Motor neuron (in vitro differentiated cells): ENCODE results near the gene RAI14. TPM values are rescaled to one million over a fixed set of nuclear protein-coding genes. Genes with fewer than 3 reads are reported as not detected.
A peak's percentile ranks its signal among the peaks of the same experiment; 100 is the strongest.
"Not testable (repeated sequence)": the region's sequence is repeated elsewhere in the genome, so short reads cannot be mapped to it uniquely, and the experiment has no call there.

Experiments used
- ATAC-seq, 8 experiments: fragments of 200-7000 bp; cut with Tn5 transposase; replicated peaks in 6 of 8; 2 replicates each; pipeline ENCODE4 v1.8.0; 2021; ENCODE audit warnings: mild to moderate bottlenecking in 8 of 8, moderate library complexity in 8 of 8
- H3K27ac ChIP-seq, 2 donors: fragments of 250-450 bp; sonication (Bioruptor Pico); 2 replicates each; pipeline ENCODE4 v1.9.0; 2021; ENCODE audit warnings: antibody characterized with exemption in 2 of 2, mild to moderate bottlenecking in 2 of 2, moderate library complexity in 1 of 2
- H3K4me1 ChIP-seq, 2 donors: fragments of 250-450 bp; sonication (Bioruptor Pico); replicated peaks in 1 of 2; 2 replicates each; pipeline ENCODE4 v1.6.1; 2021; ENCODE audit warnings: antibody characterized with exemption in 2 of 2, mild to moderate bottlenecking in 2 of 2, moderate library complexity in 1 of 2
- H3K4me3 ChIP-seq, 5 donors: fragments of 250-450 bp; sonication (Bioruptor Pico); 2 replicates each; pipeline ENCODE4 v1.9.0; 2021; ENCODE audit warnings: antibody characterized with exemption in 5 of 5, mild to moderate bottlenecking in 5 of 5, moderate library complexity in 4 of 5
- WGBS, 10 experiments: fragments of 450-650 bp; shearing (Covaris generic); methylation state at CpG; one replicate each; pipeline ENCODE4 v1.0.0; 2022; 5-methylcytosine and 5-hydroxymethylcytosine counted together
- in situ Hi-C, 9 experiments: fragments of 400-800 bp; cut with MboI; loops; one replicate each; pipeline ENCODE4 v1.15.0; 2021; ENCODE audit warnings: low sequenced_read_pairs in 9 of 9, low pct_unique_long_range_greater_than_20kb in 2 of 9; ENCODE audit not compliant: unreplicated experiment in 9 of 9
- total RNA-seq, 8 experiments: library from RNA; unstranded; fragments of 300-600 nt; gene quantifications; 2 replicates each; pipeline versions ENCODE4 v1.2.3 to v1.2.4, GENCODE V29; 2022

RAI14 gene
- total RNA-seq, 8 experiments from 2014 or later, result 21.5 to 203 (median 88.2) TPM

GRCh38 chr5:34699155-34700077 is 43.3 kb downstream of the RAI14 start:
- no peak overlapping the region for H3K4me3 ChIP-seq
- WGBS, 10 experiments, result 51 to 89% (median 79%) methylated on average over 3 to 7 of the region's 9 CpGs; no CpG with 5 or more reads in 2 of the 10 experiments
- peaks cover 7 to 8% of the 10 kb centered on the region in 2 donors for H3K4me1 ChIP-seq
- in situ Hi-C loops, result no loop called here
- peak in 2 of 8 experiments; percentile 10 to 15 for ATAC-seq
- H3K27ac ChIP-seq, result no peak overlapping the region

GRCh38 chr5:34700078-34700452 is 43.9 kb downstream of the RAI14 start:
- ATAC-seq, result no peak
- Histone ChIP-seq H3K27ac (no peak overlapping the region), H3K4me1 (peaks cover 7 to 8% of the 10 kb centered on the region in 2 donors), H3K4me3 (no peak overlapping the region)
- 40 to 100% (median 85%) methylated on average over 1 to 2 of the region's 2 CpGs; no CpG with 5 or more reads in 6 of the 10 experiments for WGBS, 10 experiments
- in situ Hi-C loops, result no loop called here

- WGBS, 10 experiments, result 25 to 100% (median 92%) methylated on average over 1 to 2 of the region's 2 CpGs; no CpG with 5 or more reads in 5 of the 10 experiments
- H3K4me3 ChIP-seq, in situ Hi-C loops, H3K4me1 ChIP-seq, ATAC-seq, H3K27ac ChIP-seq: not testable (repeated sequence)
Observed at GRCh38 chr5:34701442-34701841, 45.3 kb downstream of the RAI14 start.

DNA sequence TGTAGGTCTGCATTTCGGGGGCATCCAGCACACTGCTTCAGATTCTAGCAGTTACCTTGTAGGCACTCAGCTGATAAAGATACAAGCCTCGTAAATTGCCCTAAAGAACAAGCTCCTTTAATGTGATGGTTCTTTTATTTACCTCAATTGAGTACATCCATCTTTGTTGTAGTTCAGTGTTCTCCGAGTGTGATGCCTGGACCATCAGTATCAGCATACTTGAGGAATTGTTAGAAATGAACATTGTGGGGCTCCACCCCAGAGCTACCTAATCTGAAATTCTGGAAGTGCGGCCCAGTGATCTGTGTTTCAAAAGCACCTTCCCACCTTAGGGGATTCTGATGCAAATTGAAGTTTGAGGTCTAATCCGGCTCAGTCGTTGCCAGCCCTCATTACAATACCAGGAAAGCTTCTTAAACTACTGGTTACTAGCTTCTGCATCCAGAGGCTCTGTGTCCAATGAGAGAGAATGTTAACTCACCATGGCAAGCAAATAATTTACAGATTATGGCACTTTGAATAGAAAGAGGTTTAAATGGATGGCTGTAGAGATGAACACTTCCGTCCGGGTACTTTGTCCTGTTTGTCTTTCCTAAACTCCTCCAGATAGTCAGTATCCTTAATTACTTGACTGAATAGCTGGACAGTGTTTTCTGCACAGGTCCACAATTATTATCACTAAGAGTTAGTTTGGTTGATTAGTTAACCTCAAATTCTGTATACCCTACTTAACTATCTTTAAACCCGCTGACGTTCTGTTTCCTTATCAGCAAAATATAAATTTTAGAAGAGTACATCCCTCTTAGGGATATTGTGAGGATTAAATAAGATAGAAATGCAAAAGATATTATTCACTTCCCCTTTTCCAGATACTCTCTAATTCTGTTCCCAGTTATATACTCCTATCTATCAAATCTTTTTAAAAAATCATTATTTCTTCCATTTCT is 47.9 kb downstream of the RAI14 start:
- in situ Hi-C loops, result no loop called here
- H3K4me3 ChIP-seq, result no peak overlapping the region
- ATAC-seq, result peak in 3 of 8 experiments; percentile 32 to 84 (median 49)
- 31 to 95% (median 54%) methylated on average over 2 to 8 of the region's 10 CpGs; no CpG with 5 or more reads in 1 of the 10 experiments for WGBS, 10 experiments
- no peak overlapping the region for H3K27ac ChIP-seq
- H3K4me1 ChIP-seq, result peaks cover 7 to 8% of the 10 kb centered on the region in 2 donors

GRCh38 chr5:34706084-34706483 is 50.0 kb downstream of the RAI14 start:
- ATAC-seq, result peak in 1 of 8 experiments; percentile 20
- WGBS, 10 experiments, result 0 to 100% (median 25%) methylated on average over 1 of the region's 1 CpG; no CpG with 5 or more reads in 3 of the 10 experiments
- no peak overlapping the region for H3K4me3 ChIP-seq
- no peak overlapping the region for H3K27ac ChIP-seq
- in situ Hi-C loops, result no loop called here
- peaks cover 7 to 8% of the 10 kb centered on the region in 2 donors for H3K4me1 ChIP-seq

DNA sequence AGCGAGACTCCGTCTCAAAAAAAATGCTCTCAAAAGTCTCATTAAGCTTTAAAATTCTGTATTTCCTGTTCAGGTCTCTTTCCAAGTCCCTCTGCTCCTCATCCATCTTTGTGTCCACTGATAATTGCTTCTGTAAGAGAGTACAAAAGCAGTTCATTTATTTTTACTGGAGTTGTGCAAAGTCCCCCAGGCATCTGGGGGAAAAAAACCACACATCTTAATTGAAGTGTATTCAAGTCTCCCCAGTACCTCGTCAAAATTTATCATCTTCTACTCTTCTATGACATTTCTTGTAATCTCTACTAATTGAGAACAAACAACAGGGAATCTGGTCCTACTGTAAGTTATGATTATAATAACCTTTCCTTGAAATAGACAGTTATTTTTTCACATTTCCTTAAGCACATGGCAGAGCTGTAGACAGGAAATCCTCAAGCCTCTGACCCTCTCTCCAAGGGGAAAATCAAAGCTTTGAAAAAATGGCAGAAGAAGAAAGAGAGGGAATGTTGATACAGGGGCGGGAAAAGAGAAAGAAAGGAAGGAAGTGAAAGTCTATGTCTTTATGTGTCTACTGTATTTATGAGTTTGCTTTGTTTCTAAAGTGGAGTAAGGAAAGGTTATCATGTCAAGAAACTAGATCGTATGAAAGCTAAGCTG is 51.5 kb downstream of the RAI14 start:
- in situ Hi-C loops, result no loop called here
- ATAC-seq, result no peak
- 63 to 97% (median 88%) methylated on average over 2 to 4 of the region's 5 CpGs for WGBS, 10 experiments
- H3K27ac ChIP-seq, result no peak overlapping the region
- peaks cover 7 to 8% of the 10 kb centered on the region in 2 donors for H3K4me1 ChIP-seq
- H3K4me3 ChIP-seq, result no peak overlapping the region

GRCh38 chr5:34708777-34709176 is 52.6 kb downstream of the RAI14 start:
- no peak for ATAC-seq
- WGBS, 10 experiments, result 17 to 100% (median 98%) methylated on average over 1 to 2 of the region's 2 CpGs; no CpG with 5 or more reads in 2 of the 10 experiments
- H3K4me1 ChIP-seq, result peaks cover 4% of the 10 kb centered on the region in 2 donors
- H3K27ac ChIP-seq, result no peak overlapping the region
- in situ Hi-C loops, result no loop called here
- H3K4me3 ChIP-seq, result no peak overlapping the region

GRCh38 chr5:34709861-34710673 is 53.9 kb downstream of the RAI14 start:
- no peak overlapping the region for H3K27ac ChIP-seq
- no peaks in the 10 kb centered on the region for H3K4me1 ChIP-seq
- no peak for ATAC-seq
- WGBS, 10 experiments, result 52 to 100% (median 86%) methylated on average over 1 to 6 of the region's 6 CpGs; no CpG with 5 or more reads in 1 of the 10 experiments
- in situ Hi-C loops, result no loop called here
- H3K4me3 ChIP-seq, result no peak overlapping the region

GRCh38 chr5:34712565-34712964 is 56.4 kb downstream of the RAI14 start:
- WGBS, 10 experiments, result 84 to 100% (median 94%) methylated on average over 2 to 4 of the region's 4 CpGs
- no peak overlapping the region for H3K27ac ChIP-seq
- H3K4me1 ChIP-seq, result peaks cover 4 to 5% of the 10 kb centered on the region in 2 donors
- ATAC-seq, result no peak
- in situ Hi-C loops, result no loop called here
- no peak overlapping the region for H3K4me3 ChIP-seq

DNA sequence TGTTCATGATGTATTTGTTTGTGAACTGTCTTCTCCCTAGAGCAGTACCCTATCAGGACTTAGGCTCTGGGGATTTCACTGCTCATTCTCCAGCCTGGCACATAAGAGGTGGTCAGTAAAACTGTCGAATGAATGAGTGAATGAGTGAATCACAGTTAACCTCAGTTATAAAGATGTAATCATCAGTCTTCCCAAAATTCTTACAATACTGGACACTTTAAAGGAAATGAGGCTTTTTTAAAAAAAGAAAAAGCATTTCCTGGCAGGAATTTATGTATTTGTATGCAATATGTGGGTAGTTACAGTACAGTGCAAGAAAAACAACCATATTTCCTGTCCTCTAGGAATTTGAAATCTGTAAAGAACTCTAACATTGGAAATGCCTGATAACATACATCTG is 59.6 kb downstream of the RAI14 start:
- Histone ChIP-seq H3K4me1 (peaks cover 18 to 20% of the 10 kb centered on the region in 2 donors), H3K27ac (no peak overlapping the region), H3K4me3 (no peak overlapping the region)
- WGBS, 10 experiments, result 0 to 100% (median 100%) methylated on average over 1 of the region's 1 CpG; no CpG with 5 or more reads in 4 of the 10 experiments
- in situ Hi-C loops, result no loop called here
- ATAC-seq, result no peak

GRCh38 chr5:34716986-34717385 is 60.9 kb downstream of the RAI14 start:
- in situ Hi-C loops, result no loop called here
- ATAC-seq, result peak in 1 of 8 experiments; percentile 2
- Histone ChIP-seq H3K4me1 (peaks cover 18 to 20% of the 10 kb centered on the region in 2 donors), H3K4me3 (no peak overlapping the region), H3K27ac (no peak overlapping the region)
- WGBS, 10 experiments, result 0 to 93% (median 50%) methylated on average over 1 to 2 of the region's 2 CpGs; no CpG with 5 or more reads in 1 of the 10 experiments
